WTC11 (cell line): ENCODE results near the gene SLC39A5. TPM values are rescaled to one million over a fixed set of nuclear protein-coding genes. Genes with fewer than 3 reads are reported as not detected.
"Not testable (repeated sequence)": the region's sequence is repeated elsewhere in the genome, so short reads cannot be mapped to it uniquely, and the experiment has no call there.

Experiments used
- ATAC-seq: fragments of 200-7000 bp; cut with Tn5 transposase; 2 replicates; pipeline ENCODE4 v1.10.0; 2021; ENCODE audit warnings: mild to moderate bottlenecking, moderate library complexity
- CTCF ChIA-PET: fragments of 300-600 bp; sonication (Branson Sonifier 250); formaldehyde crosslinking; loops from one replicate; lab custom pipeline; 2021; ENCODE audit warnings: antibody characterized with exemption; lab: Charles Lee
- POLR2A ChIA-PET: fragments of 350-600 bp; sonication (Branson Sonifier 250); formaldehyde crosslinking; loops from one replicate; lab custom pipeline; 2021; ENCODE audit warnings: antibody characterized with exemption; lab: Charles Lee
- DNase-seq: peaks from one replicate; pipeline ENCODE4 v3.0.0; 2021; ENCODE audit warnings: low spot score
- H3K27ac Mint-ChIP-seq: 2 replicates; pipeline ENCODE4 v1.8.0; 2021; ENCODE audit warnings: mixed read lengths
- H3K27me3 Mint-ChIP-seq: 2 replicates; pipeline ENCODE4 v1.8.0; 2021; ENCODE audit warnings: low read depth, mild to moderate bottlenecking, moderate library complexity, mixed read lengths
- H3K36me3 Mint-ChIP-seq: 2 replicates; pipeline ENCODE4 v1.8.0; 2021; ENCODE audit warnings: mixed read lengths
- H3K4me1 Mint-ChIP-seq: 2 replicates; pipeline ENCODE4 v1.8.0; 2022; ENCODE audit warnings: mixed read lengths
- H3K4me3 Mint-ChIP-seq: 2 replicates; pipeline ENCODE4 v1.8.0; 2021; ENCODE audit warnings: mild to moderate bottlenecking, moderate library complexity, mixed read lengths
- H3K9me3 Mint-ChIP-seq: 2 replicates; pipeline ENCODE4 v1.8.0; 2021; ENCODE audit warnings: mixed read lengths
- CBFB ChIP-seq: sonication (generic); formaldehyde crosslinking; IDR thresholded peaks from 2 replicates; pipeline ENCODE4 v1.8.1; 2022; ENCODE audit warnings: mild to moderate bottlenecking, low read depth, missing genetic modification reagents
- CREB1 ChIP-seq: sonication (generic); formaldehyde crosslinking; IDR thresholded peaks from 2 replicates; pipeline ENCODE4 v1.8.0; 2023; ENCODE audit warnings: mild to moderate bottlenecking, missing genetic modification reagents
- CREM ChIP-seq: sonication (generic); formaldehyde crosslinking; IDR thresholded peaks from 2 replicates; pipeline ENCODE4 v1.8.1; 2022; ENCODE audit warnings: mild to moderate bottlenecking, missing genetic modification reagents, moderate library complexity
- ELF4 ChIP-seq: sonication (generic); formaldehyde crosslinking; IDR thresholded peaks from 2 replicates; pipeline ENCODE4 v1.8.1; 2022; ENCODE audit warnings: low read depth, mild to moderate bottlenecking, moderate library complexity, missing genetic modification reagents
- GABPB1 ChIP-seq: sonication (generic); formaldehyde crosslinking; IDR thresholded peaks from 2 replicates; pipeline ENCODE4 v1.8.1; 2023; ENCODE audit warnings: mild to moderate bottlenecking, missing genetic modification reagents
- JUN ChIP-seq: sonication (generic); formaldehyde crosslinking; IDR thresholded peaks from 2 replicates; pipeline ENCODE4 v1.8.0; 2023; ENCODE audit warnings: mild to moderate bottlenecking, missing genetic modification reagents
- MLX ChIP-seq: sonication (generic); formaldehyde crosslinking; IDR thresholded peaks from 2 replicates; pipeline ENCODE4 v1.8.1; 2023; ENCODE audit warnings: mild to moderate bottlenecking, missing genetic modification reagents, moderate library complexity
- NFATC4 ChIP-seq: fragments of 250-450 bp; sonication (Bioruptor Pico); IDR thresholded peaks from 2 replicates; pipeline ENCODE4 v1.9.0; 2021; ENCODE audit warnings: mild to moderate bottlenecking
- NFYB ChIP-seq: sonication (generic); formaldehyde crosslinking; conservative IDR thresholded peaks from 2 replicates; pipeline ENCODE4 v1.8.0; 2022; ENCODE audit warnings: low read depth, missing genetic modification reagents
- NR2C2 ChIP-seq: sonication (generic); formaldehyde crosslinking; IDR thresholded peaks from 2 replicates; pipeline ENCODE4 v1.8.0; 2022; ENCODE audit warnings: mild to moderate bottlenecking, missing genetic modification reagents
- PRRX2 ChIP-seq: fragments of 250-450 bp; sonication (Bioruptor Pico); IDR thresholded peaks from 2 replicates; pipeline ENCODE4 v1.8.0; 2021; ENCODE audit warnings: mild to moderate bottlenecking
- SMAD4 ChIP-seq: sonication (generic); formaldehyde crosslinking; IDR thresholded peaks from 2 replicates; pipeline ENCODE4 v1.8.0; 2022; ENCODE audit warnings: mild to moderate bottlenecking, missing genetic modification reagents
- TEAD4 ChIP-seq: sonication (generic); formaldehyde crosslinking; IDR thresholded peaks from 2 replicates; pipeline ENCODE4 v1.8.0; 2022; ENCODE audit warnings: mild to moderate bottlenecking, missing genetic modification reagents
- USF1 ChIP-seq: sonication (generic); formaldehyde crosslinking; IDR thresholded peaks from 2 replicates; pipeline ENCODE4 v1.8.0; 2022; ENCODE audit warnings: mild to moderate bottlenecking, missing genetic modification reagents
- ZNF121 ChIP-seq: sonication (generic); formaldehyde crosslinking; IDR thresholded peaks from 2 replicates; pipeline ENCODE4 v1.8.0; 2023; ENCODE audit warnings: missing genetic modification reagents
- ZNF263 ChIP-seq: sonication (generic); formaldehyde crosslinking; IDR thresholded peaks from 2 replicates; pipeline ENCODE4 v1.8.1; 2022; ENCODE audit warnings: low read depth, mild to moderate bottlenecking, moderate library complexity, missing genetic modification reagents
- total RNA-seq: library from RNA; stranded (reverse); gene quantifications from 3 replicates; pipeline ENCODE4 v1.2.3, GENCODE V29; 2021
- TF ChIP-seq, protein P1 (sequence below): sonication (generic); formaldehyde crosslinking; IDR thresholded peaks from 2 replicates; pipeline ENCODE4 v1.8.0; 2022; ENCODE audit warnings: mild to moderate bottlenecking, missing genetic modification reagents
- TF ChIP-seq, protein P2 (sequence below): sonication (generic); formaldehyde crosslinking; IDR thresholded peaks from 2 replicates; pipeline ENCODE4 v1.8.1; 2023; ENCODE audit warnings: mild to moderate bottlenecking, missing genetic modification reagents
- TF ChIP-seq, protein P3 (sequence below): fragments of 250-450 bp; sonication (Bioruptor Pico); IDR thresholded peaks from 2 replicates; pipeline ENCODE4 v2.1.2; 2022; ENCODE audit warnings: mild to moderate bottlenecking, moderate library complexity
- TF ChIP-seq, protein P4 (sequence below): fragments of 250-450 bp; sonication (Bioruptor Pico); IDR thresholded peaks from 2 replicates; pipeline ENCODE4 v1.9.0; 2021; ENCODE audit warnings: moderate library complexity, mild to moderate bottlenecking, inconsistent platforms, borderline replicate concordance
- TF ChIP-seq, protein P5 (sequence below): fragments of 250-450 bp; sonication (Bioruptor Pico); IDR thresholded peaks from 2 replicates; pipeline ENCODE4 v1.9.0; 2021; ENCODE audit warnings: mild to moderate bottlenecking, borderline replicate concordance

The SLC39A5 gene
- total RNA-seq, 1 experiment from 2014 or later = 0.26 TPM

- 0 out of 2 replicates have a peak, but pooled peaks have one; percentile 29 for TF ChIP-seq USF1 (CRISPR knock-in tag)
- not testable (repeated sequence) for H3K9me3 Mint-ChIP-seq, H3K27me3 Mint-ChIP-seq, ATAC-seq, DNase-seq
- CTCF ChIA-PET = interaction anchor here (0.6 to 3.9 kb wide), 31 partner anchors 8 to 519 kb away, joined by 3 to 66 read pairs (median 4); partner anchors contain the start of genes ANKRD52, CNPY2, ESYT1 and GLS2
- Mint-ChIP-seq H3K27ac (peak overlapping the region; percentile 97), H3K4me3 (peak overlapping the region; percentile 84), H3K4me1 (peaks cover 14% of the 10 kb centered on the region), H3K36me3 (peaks cover 18% of the 10 kb centered on the region)
- POLR2A ChIA-PET = interaction anchor here (0.5 to 2.4 kb wide), 9 partner anchors 8 to 502 kb away, joined by 3 to 13 read pairs (median 4); partner anchors contain the start of genes ANKRD52, CNPY2, RNF41 and SMARCC2
Observed at GRCh38 chr12:56266068-56266692, 36.3 kb downstream of the SLC39A5 start.

DNA sequence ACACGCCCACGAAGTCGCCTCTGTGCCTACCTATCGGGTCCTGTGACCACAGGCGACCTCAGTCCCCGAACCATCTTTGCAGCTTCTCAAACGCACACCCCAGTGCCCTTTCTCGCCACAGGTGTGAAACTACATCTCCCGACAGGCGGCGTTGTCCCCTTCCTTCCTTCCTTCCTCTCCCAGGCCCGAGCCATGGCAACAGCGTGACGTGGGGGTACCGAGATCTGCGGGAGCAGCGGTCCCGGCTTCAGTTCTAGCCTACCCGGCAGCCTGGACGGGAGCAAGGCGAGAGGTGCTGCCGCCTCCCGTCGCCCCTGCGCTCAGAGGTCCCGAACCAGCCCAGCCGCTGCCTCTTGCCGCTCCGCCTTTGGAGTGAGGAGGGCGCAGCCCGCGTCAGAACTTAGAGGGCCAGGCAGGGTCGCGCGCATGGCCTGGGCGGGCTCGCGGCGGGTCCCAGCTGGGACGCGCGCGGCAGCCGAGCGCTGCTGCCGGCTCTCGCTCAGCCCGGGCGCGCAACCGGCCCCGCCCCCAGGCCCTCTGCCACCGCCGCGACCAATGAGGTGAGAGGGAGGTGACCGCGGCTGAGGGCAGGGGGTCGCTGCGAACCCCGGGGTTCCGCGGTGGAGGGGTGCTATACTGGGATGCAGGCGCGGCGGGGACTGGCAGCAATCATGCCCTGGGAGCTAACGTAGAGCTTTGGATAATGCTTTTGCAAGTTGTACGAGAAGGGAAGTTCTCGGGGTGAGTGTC, 37.0 kb downstream of the SLC39A5 start, which contains the start of gene COQ10A:
Gene COQ10A, plus strand, starts transcription at position 250 of the 750 bp plus-strand sequence. Its CDS starts 177 bp downstream, at position 427.
- peaks cover 21% of the 10 kb centered on the region for H3K36me3 Mint-ChIP-seq
- H3K9me3 Mint-ChIP-seq = no peaks in the 10 kb centered on the region
- H3K27me3 Mint-ChIP-seq = no peaks in the 10 kb centered on the region
- H3K4me3 Mint-ChIP-seq = peak within 1 kb of the TSS; percentile 84
- peak within 1 kb of the TSS; percentile 97 for H3K27ac Mint-ChIP-seq
- ChIA-PET POLR2A (interaction anchor here (0.5 to 2.4 kb wide), 14 partner anchors 9 to 183 kb away, joined by 3 to 13 read pairs (median 3); partner anchors contain the start of genes ANKRD52, CNPY2, RNF41 and SMARCC2), CTCF (interaction anchor here (0.6 to 3.9 kb wide), 34 partner anchors 9 to 368 kb away, joined by 3 to 66 read pairs (median 4); partner anchors contain the start of genes ANKRD52, CNPY2, ESYT1 and GLS2)
- DNase-seq (peak; percentile 92), ATAC-seq (peak; percentile 87)
- peaks cover 14% of the 10 kb centered on the region for H3K4me1 Mint-ChIP-seq
- TF ChIP-seq CREB1 (CRISPR knock-in tag) (peak; percentile 39; the same call in 1 of the 2 replicates), ELF4 (no peak), ZNF121 (0 out of 2 replicates have a peak, but pooled peaks have one; percentile 25), JUN (CRISPR knock-in tag) (no peak), NFYB (CRISPR knock-in tag) (peak; percentile 60), SMAD4 (no peak), CREM (CRISPR knock-in tag) (peak; percentile 77; the same call in 1 of the 2 replicates), NR2C2 (CRISPR knock-in tag) (no peak), ZNF263 (CRISPR knock-in tag) (no peak), CBFB (CRISPR knock-in tag) (0 out of 2 replicates have a peak, but pooled peaks have one; percentile 90), GABPB1 (CRISPR knock-in tag) (peak; percentile 78), MLX (no peak), NFATC4 (no peak), TEAD4 (CRISPR knock-in tag) (no peak), PRRX2 (CRISPR knock-in tag) (no peak)
- TF ChIP-seq, protein P1, sequence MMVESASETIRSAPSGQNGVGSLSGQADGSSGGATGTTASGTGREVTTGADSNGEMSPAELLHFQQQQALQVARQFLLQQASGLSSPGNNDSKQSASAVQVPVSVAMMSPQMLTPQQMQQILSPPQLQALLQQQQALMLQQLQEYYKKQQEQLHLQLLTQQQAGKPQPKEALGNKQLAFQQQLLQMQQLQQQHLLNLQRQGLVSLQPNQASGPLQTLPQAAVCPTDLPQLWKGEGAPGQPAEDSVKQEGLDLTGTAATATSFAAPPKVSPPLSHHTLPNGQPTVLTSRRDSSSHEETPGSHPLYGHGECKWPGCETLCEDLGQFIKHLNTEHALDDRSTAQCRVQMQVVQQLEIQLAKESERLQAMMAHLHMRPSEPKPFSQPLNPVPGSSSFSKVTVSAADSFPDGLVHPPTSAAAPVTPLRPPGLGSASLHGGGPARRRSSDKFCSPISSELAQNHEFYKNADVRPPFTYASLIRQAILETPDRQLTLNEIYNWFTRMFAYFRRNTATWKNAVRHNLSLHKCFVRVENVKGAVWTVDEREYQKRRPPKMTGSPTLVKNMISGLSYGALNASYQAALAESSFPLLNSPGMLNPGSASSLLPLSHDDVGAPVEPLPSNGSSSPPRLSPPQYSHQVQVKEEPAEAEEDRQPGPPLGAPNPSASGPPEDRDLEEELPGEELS = peak; percentile 45; the same call in 1 of the 2 replicates
- TF ChIP-seq, protein P2, sequence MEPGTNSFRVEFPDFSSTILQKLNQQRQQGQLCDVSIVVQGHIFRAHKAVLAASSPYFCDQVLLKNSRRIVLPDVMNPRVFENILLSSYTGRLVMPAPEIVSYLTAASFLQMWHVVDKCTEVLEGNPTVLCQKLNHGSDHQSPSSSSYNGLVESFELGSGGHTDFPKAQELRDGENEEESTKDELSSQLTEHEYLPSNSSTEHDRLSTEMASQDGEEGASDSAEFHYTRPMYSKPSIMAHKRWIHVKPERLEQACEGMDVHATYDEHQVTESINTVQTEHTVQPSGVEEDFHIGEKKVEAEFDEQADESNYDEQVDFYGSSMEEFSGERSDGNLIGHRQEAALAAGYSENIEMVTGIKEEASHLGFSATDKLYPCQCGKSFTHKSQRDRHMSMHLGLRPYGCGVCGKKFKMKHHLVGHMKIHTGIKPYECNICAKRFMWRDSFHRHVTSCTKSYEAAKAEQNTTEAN (CRISPR knock-in tag) = no peak
- TF ChIP-seq, protein P3, sequence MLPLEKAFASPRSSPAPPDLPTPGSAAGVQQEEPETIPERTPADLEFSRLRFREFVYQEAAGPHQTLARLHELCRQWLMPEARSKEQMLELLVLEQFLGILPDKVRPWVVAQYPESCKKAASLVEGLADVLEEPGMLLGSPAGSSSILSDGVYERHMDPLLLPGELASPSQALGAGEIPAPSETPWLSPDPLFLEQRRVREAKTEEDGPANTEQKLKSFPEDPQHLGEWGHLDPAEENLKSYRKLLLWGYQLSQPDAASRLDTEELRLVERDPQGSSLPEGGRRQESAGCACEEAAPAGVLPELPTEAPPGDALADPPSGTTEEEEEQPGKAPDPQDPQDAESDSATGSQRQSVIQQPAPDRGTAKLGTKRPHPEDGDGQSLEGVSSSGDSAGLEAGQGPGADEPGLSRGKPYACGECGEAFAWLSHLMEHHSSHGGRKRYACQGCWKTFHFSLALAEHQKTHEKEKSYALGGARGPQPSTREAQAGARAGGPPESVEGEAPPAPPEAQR (CRISPR knock-in tag) = no peak
- TF ChIP-seq, protein P4, sequence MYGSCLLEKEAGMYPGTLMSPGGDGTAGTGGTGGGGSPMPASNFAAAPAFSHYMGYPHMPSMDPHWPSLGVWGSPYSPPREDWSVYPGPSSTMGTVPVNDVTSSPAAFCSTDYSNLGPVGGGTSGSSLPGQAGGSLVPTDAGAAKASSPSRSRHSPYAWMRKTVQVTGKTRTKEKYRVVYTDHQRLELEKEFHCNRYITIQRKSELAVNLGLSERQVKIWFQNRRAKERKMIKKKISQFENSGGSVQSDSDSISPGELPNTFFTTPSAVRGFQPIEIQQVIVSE = no peak
- TF ChIP-seq, protein P5, sequence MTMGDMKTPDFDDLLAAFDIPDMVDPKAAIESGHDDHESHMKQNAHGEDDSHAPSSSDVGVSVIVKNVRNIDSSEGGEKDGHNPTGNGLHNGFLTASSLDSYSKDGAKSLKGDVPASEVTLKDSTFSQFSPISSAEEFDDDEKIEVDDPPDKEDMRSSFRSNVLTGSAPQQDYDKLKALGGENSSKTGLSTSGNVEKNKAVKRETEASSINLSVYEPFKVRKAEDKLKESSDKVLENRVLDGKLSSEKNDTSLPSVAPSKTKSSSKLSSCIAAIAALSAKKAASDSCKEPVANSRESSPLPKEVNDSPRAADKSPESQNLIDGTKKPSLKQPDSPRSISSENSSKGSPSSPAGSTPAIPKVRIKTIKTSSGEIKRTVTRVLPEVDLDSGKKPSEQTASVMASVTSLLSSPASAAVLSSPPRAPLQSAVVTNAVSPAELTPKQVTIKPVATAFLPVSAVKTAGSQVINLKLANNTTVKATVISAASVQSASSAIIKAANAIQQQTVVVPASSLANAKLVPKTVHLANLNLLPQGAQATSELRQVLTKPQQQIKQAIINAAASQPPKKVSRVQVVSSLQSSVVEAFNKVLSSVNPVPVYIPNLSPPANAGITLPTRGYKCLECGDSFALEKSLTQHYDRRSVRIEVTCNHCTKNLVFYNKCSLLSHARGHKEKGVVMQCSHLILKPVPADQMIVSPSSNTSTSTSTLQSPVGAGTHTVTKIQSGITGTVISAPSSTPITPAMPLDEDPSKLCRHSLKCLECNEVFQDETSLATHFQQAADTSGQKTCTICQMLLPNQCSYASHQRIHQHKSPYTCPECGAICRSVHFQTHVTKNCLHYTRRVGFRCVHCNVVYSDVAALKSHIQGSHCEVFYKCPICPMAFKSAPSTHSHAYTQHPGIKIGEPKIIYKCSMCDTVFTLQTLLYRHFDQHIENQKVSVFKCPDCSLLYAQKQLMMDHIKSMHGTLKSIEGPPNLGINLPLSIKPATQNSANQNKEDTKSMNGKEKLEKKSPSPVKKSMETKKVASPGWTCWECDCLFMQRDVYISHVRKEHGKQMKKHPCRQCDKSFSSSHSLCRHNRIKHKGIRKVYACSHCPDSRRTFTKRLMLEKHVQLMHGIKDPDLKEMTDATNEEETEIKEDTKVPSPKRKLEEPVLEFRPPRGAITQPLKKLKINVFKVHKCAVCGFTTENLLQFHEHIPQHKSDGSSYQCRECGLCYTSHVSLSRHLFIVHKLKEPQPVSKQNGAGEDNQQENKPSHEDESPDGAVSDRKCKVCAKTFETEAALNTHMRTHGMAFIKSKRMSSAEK (CRISPR knock-in tag) = no peak
